ENCODE measurements around the gene DAB1. TPM values are rescaled to one million over a fixed set of nuclear protein-coding genes. Genes with fewer than 3 reads are reported as not detected.

The DAB1 gene
- total RNA-seq, 1 donor, result not detected

GRCh38 chr1:57249511-57249910 lies 174.3 kb downstream of the DAB1 start:
- Histone ChIP-seq H3K9me3 (ENCODE audit: low read depth, low read length) (no peaks in the 10 kb centered on the region), H2AFZ (ENCODE audit: low read length) (no peak overlapping the region), H3K4me2 (ENCODE audit: insufficient read depth, low read length) (no peak overlapping the region), H3K36me3 (ENCODE audit: insufficient read depth, low read length) (no peaks in the 10 kb centered on the region), H4K20me1 (ENCODE audit: insufficient read depth, low read length) (no peaks in the 10 kb centered on the region), H3K4me1 (ENCODE audit: insufficient read depth, low read length) (no peaks in the 10 kb centered on the region), H3K4me3 (ENCODE audit: insufficient read depth, low read length) (no peak overlapping the region), H3K27ac (ENCODE audit: low read depth, low read length) (no peak overlapping the region), H3K79me2 (ENCODE audit: insufficient read depth, low read length) (no peaks in the 10 kb centered on the region), H3K27me3 (ENCODE audit: insufficient read depth, low read length) (no peaks in the 10 kb centered on the region)
- no peak for DNase-seq (ENCODE audit: insufficient read length, low spot score, missing footprints)
- no peak for TF ChIP-seq CTCF (IDR thresholded peaks at IDR 0.05; ENCODE audit: extremely low read depth, low read depth, low read length)

DNA sequence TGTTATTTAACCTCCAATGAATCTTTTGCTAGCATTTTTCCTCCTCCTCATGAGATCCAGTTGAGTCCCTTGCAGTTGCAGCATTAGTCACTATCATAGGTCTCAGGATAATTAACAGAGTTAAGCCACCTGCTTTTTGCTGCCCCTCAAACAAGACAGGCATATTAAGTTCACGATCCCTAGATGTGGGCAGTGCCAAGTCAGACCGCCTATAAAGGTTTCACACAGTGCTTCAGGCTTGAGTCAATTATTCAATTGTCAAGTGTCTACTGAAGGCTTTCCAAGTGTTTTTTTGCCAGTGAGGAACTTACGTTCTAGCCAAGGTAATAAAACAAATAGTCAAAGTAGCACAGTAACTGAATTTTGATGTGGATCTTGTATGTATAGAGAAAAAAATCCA lies 175.0 kb downstream of the DAB1 start:
- Histone ChIP-seq H3K4me2 (ENCODE audit: insufficient read depth, low read length) (no peak overlapping the region), H3K27ac (ENCODE audit: low read depth, low read length) (no peak overlapping the region), H3K36me3 (ENCODE audit: insufficient read depth, low read length) (no peaks in the 10 kb centered on the region), H3K4me1 (ENCODE audit: insufficient read depth, low read length) (no peaks in the 10 kb centered on the region), H3K27me3 (ENCODE audit: insufficient read depth, low read length) (no peaks in the 10 kb centered on the region), H2AFZ (ENCODE audit: low read length) (no peak overlapping the region), H3K9me3 (ENCODE audit: low read depth, low read length) (no peaks in the 10 kb centered on the region), H3K4me3 (ENCODE audit: insufficient read depth, low read length) (no peak overlapping the region), H3K79me2 (ENCODE audit: insufficient read depth, low read length) (no peaks in the 10 kb centered on the region), H4K20me1 (ENCODE audit: insufficient read depth, low read length) (no peaks in the 10 kb centered on the region)
- TF ChIP-seq CTCF (IDR thresholded peaks at IDR 0.05; ENCODE audit: extremely low read depth, low read depth, low read length), result no peak
- no peak for DNase-seq (ENCODE audit: insufficient read length, low spot score, missing footprints)

DNA sequence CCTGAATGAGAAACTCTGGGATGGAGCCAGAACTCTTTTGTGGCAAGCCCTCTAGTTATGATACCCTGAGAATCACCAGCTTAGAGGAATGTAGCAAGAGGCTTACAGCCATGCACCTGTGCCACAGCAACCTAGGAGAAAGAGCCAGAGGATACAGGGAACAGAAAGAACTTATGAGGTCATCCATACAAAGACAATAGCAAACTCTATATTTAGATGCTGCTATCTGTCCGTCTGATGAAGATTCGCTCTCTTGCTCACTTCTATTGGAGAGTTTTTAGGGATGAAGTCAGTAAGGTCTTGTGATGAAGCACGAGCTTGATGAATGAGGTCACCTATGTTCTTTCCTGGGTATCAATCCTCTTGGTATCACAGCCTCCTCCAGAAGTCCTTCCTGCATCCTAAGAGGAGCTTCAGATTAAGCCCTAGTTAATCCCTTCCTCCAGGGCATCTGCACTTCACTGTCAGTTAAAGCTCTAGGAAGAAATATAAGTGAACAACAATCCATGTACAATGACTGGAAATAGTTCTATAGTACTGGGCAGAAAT lies 185.6 kb downstream of the DAB1 start:
- Histone ChIP-seq H3K36me3 (ENCODE audit: insufficient read depth, low read length) (no peaks in the 10 kb centered on the region), H4K20me1 (ENCODE audit: insufficient read depth, low read length) (no peaks in the 10 kb centered on the region), H2AFZ (ENCODE audit: low read length) (no peak overlapping the region), H3K4me2 (ENCODE audit: insufficient read depth, low read length) (no peak overlapping the region), H3K4me3 (ENCODE audit: insufficient read depth, low read length) (no peak overlapping the region), H3K27me3 (ENCODE audit: insufficient read depth, low read length) (no peaks in the 10 kb centered on the region), H3K4me1 (ENCODE audit: insufficient read depth, low read length) (no peaks in the 10 kb centered on the region), H3K27ac (ENCODE audit: low read depth, low read length) (no peak overlapping the region), H3K79me2 (ENCODE audit: insufficient read depth, low read length) (no peaks in the 10 kb centered on the region), H3K9me3 (ENCODE audit: low read depth, low read length) (no peaks in the 10 kb centered on the region)
- TF ChIP-seq CTCF (IDR thresholded peaks at IDR 0.05; ENCODE audit: extremely low read depth, low read depth, low read length), result no peak
- no peak for DNase-seq (ENCODE audit: insufficient read length, low spot score, missing footprints)

- H3K36me3 ChIP-seq (ENCODE audit: insufficient read depth, low read length), result no peaks in the 10 kb centered on the region
- no peak overlapping the region for H3K4me3 ChIP-seq (ENCODE audit: insufficient read depth, low read length)
- H3K4me2 ChIP-seq (ENCODE audit: insufficient read depth, low read length), result no peak overlapping the region
- H3K4me1 ChIP-seq (ENCODE audit: insufficient read depth, low read length), result no peaks in the 10 kb centered on the region
- no peaks in the 10 kb centered on the region for H3K9me3 ChIP-seq (ENCODE audit: low read depth, low read length)
- no peak overlapping the region for H3K27ac ChIP-seq (ENCODE audit: low read depth, low read length)
- no peak for DNase-seq (ENCODE audit: insufficient read length, low spot score, missing footprints)
- H3K27me3 ChIP-seq (ENCODE audit: insufficient read depth, low read length), result no peaks in the 10 kb centered on the region
- no peak for TF ChIP-seq CTCF (IDR thresholded peaks at IDR 0.05; ENCODE audit: extremely low read depth, low read depth, low read length)
- H2AFZ ChIP-seq (ENCODE audit: low read length), result no peak overlapping the region
- no peaks in the 10 kb centered on the region for H3K79me2 ChIP-seq (ENCODE audit: insufficient read depth, low read length)
- no peaks in the 10 kb centered on the region for H4K20me1 ChIP-seq (ENCODE audit: insufficient read depth, low read length)
Measured at GRCh38 chr1:57235730-57236510, 187.9 kb downstream of the DAB1 start.

Data from osteoblast (primary cell).